GM21447 (cell line): Measurements from ENCODE around the gene ARRB1.
"Not testable (repeated sequence)": the region's sequence is repeated elsewhere in the genome, so short reads cannot be mapped to it uniquely, and the experiment has no call there.

Experiments
- ATAC-seq: cut with Tn5 transposase; IDR thresholded peaks from one replicate; pipeline ENCODE4 v1.9.1; 2021; ENCODE audit not compliant: unreplicated experiment

The ARRB1 gene

DNA sequence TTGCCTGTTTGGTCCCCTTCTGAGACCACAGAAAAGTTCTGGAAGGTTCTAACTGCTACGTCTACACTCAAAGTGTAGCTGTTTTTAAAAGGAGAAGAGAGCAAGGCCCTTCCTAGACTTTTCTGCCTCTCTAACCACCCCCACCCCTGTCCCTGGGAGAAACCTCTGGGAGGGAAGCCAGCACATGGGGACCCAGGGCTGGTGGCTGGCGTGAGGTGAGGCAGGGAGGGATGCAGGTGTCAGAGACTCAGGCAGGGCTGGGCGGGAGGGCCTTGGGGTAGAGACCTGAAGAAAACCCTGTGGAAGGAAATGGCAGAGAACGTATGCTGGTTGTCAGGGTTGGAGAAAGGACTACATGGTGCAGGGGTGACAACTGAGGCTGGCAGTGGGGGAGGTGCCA is 26.7 kb downstream of the ARRB1 start:
- no peak for ATAC-seq

DNA sequence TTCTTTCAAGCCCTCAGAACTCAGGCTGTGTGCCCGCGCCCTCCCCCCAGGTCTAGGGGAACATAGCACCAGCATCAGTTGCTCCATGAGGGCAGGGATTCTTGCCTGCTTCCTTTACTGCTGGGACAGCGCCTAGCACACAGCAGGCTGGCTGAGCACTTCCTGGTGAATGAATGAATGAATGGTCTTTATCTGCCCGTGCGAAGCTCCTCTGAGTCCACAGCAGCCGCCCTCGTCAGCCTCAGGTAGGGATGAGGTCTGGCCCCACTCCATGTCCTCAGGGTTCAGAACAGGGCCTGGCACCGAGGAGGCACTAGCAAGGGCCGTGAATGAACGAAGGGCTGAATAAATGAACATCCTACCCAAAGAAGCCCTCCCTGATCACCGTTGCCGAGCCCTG is 27.3 kb downstream of the ARRB1 start:
- ATAC-seq, result no peak

DNA sequence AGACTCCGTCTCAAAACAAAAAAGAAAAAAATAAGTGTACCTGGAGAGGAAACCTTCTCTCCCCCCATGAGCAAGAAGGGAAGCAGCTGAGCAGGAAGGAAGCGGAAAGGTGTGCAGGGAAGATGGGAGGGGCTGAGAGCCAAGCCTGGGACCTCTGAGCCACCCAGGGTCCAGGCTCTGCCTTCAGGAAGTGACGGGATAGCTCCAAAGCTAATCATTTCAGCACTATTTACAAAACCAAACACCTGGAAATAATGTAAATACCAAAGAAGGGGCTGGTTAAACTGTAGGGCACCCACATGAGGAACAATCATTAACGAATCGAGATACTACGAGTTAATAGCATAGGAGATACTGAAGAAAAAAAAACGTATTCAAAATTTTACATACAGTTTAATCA is 27.9 kb downstream of the ARRB1 start:
- ATAC-seq, result no peak

GRCh38 chr11:75320643-75321042 is 30.8 kb downstream of the ARRB1 start:
- no peak for ATAC-seq

- no peak for ATAC-seq
These were observed 31.3 kb downstream of the ARRB1 start for GRCh38 chr11:75320046-75320618.

DNA sequence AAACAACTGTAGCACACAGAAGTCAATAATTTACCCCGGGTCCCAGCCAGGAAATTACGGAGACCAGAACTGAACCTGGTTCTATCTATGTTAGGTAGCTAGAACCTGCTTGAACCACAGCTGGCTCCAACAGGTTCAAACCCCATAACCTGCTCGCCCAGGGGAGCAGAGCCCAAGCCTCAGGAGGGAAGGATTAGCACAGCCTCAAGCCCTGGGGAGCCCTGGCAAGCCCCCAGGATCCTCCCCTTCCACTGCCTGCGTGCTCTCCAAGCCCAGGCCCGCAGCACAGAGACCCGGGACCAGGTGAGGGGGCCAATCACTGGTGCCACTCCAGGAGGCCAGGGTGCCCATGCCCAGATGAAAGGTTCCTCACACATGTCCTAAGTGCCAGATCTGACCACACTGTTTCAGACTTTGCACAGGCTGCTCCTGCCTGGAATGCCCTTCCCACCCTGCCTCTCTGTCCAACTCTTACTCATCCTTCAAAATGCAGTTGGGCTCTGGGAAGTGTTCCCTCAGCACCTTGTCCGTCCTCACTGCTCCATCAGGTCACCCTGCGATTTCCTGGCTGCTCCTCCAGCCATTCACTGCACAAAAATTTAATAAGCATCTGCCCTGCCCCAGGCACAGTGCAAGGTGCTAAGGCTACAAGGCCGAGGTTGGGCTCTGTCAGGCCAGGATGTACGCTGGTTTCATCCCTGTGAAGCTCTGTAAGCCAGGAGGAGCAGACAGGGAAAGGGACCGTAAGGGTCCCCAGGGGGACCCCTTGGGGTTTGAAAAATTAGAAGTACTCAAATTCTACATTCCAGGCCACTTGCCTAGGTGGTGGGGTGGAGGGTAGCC is 32.2 kb downstream of the ARRB1 start:
- ATAC-seq, result no peak

- no peak for ATAC-seq
These were observed 33.9 kb downstream of the ARRB1 start for GRCh38 chr11:75317446-75318122.

GRCh38 chr11:75315439-75315805 is 36.0 kb downstream of the ARRB1 start:
- no peak for ATAC-seq

GRCh38 chr11:75314771-75315438 is 36.6 kb downstream of the ARRB1 start:
- no peak for ATAC-seq

- ATAC-seq, result no peak
These were observed 37.8 kb downstream of the ARRB1 start for GRCh38 chr11:75313513-75314272.

DNA sequence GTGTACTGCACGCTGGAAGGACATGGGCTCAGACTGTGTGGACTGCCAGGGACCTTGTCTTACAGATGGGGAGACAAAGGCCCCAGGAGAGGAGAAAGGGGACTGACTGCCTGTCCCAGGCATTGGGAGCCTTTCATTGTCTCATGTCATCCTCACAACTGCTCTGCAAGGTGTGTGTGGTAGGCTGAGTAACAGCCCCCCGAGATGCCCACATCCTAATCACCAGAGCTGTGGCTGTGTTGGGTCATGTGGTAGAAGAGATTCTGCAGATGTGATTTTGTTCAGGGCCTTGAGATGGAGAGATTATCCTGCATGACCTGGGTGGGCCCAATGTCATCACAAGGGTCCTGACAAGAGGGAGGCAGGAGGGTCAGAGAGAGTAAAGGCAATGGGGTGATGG is 39.1 kb downstream of the ARRB1 start:
- ATAC-seq, result no peak

- no peak for ATAC-seq
These were observed 39.6 kb downstream of the ARRB1 start for GRCh38 chr11:75311858-75312288.

DNA sequence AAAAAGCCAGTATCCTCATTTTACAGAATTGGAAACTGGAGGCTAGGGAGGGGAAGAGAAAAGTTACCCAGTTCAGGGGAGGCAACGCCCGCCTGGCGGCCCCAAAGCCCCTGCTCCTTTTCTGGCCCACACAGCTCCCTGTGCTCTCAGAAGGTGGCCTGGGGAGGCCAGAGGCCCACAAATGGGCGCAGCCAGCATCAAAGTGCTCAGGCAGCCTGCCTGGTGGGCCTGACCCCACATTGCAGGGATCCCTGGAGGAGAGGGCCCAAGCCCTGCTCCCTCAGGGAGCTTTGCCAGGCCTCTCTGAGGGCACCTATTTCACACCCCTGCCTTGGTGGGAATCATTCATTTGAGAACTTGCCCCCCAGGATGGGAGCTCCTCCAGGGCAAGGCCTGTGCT is 42.5 kb downstream of the ARRB1 start:
- ATAC-seq, result no peak

GRCh38 chr11:75308116-75308515 is 43.3 kb downstream of the ARRB1 start:
- no peak for ATAC-seq

DNA sequence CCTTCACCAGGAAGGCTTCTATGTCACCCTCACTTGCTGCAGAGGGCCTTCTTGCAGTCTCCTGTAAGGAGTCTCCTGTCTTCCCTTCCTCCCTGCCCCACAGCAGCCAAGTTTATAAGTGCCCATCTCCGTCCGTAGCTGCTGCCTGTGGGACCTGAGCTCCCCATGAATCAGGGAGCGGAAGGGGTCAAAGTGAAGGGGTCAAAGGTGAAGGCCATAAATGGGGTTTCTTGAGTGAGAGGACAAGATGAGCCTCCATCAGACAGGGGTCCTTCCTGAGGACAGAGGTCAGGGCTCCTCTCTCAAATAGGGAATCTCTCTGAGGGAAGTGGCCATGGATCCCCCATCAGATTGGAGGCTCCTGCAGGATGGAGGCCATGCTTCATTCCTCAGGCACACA is 44.4 kb downstream of the ARRB1 start:
- ATAC-seq, result no peak

DNA sequence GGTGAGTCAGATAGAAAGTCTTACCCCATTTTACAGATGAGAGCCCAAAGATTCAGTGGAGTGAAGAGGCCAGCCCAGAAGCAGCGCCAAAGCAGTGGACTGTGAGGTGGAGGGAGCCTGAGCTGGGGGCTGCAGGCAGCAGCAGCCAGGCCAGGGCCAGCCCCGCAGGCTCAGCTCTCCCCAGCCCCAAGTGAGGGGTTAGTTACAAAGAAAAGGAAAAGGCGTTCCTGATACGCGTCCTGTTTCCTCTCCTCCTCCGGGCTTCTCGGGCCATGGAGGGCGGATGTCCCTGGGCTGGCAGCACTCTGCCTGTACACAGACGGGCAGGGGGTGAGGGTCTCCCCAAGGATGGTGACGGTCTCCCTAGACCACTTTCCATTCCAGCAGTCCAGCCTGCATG is 44.9 kb downstream of the ARRB1 start:
- ATAC-seq, result no peak

- no peak for ATAC-seq
These were observed 45.5 kb downstream of the ARRB1 start for GRCh38 chr11:75305993-75306392.

GRCh38 chr11:75305452-75305851 is 46.0 kb downstream of the ARRB1 start:
- no peak for ATAC-seq

GRCh38 chr11:75304941-75305340 is 46.5 kb downstream of the ARRB1 start:
- ATAC-seq, result not testable (repeated sequence)

DNA sequence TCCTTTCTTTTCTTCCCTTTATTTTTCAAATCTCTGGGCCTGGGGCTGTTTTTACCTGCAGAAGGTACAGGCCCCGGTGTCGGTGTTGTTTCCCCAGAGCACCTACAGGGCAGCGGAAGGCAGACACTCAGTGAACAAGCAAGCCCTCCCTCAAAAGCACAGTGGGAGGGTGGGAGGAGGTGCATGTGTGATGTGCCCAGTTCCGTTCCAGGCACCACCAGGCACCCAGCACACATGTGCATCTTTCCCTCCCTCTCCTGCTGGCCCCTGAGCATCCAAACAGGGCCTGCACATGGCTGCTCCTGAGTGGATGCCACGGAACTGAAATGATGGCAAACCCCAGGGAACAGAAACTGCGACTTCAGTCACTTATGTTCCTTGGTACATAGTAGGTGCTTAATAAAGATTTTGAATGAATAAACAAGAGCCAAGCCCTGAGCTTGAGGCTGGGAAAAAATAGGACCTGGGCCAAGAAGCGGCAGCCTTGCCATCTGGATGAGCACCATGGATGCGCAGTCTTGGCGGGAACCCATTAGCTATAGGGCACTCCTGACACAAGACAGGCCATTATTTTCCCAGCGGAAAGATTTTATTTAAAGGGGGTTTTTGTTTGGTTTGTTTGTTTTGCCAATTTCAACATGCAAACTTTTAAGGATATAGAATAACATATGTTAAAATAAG is 47.8 kb downstream of the ARRB1 start:
- ATAC-seq, result no peak
